ENCODE measurements around the gene SNRPN.
"Not testable (repeated sequence)": the region's sequence is repeated elsewhere in the genome, so short reads cannot be mapped to it uniquely, and the experiment has no call there.

SNRPN gene

GRCh38 chr15:24971772-24972171, 17.0 kb downstream of the SNRPN start:
- DNase-seq, result no peak

- DNase-seq, result not testable (repeated sequence)
Measured at GRCh38 chr15:24972707-24973106, 17.9 kb downstream of the SNRPN start.

- DNase-seq, result no peak
Measured at GRCh38 chr15:24976932-24977331, 22.1 kb downstream of the SNRPN start.

GRCh38 chr15:24977686-24978085, 22.9 kb downstream of the SNRPN start:
- DNase-seq, result no peak

DNA sequence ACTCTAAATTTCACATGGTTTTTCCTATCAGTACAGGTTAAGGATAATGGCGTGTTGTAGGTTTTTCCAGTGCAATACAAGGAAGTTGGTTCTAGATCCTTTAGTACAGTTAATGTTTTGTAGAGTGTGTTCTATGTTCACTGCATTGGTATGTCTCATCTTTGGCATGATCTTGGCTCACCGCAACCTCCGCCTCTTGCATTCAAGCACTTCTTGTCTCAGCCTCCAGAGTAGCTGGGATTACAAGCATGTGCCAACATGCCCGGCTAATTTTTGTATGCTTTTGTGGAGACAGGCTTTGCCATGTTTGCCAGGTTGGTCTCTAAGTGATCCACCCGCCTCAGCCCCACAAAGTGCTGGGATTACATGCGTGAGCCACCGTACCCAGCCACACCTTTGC, 30.4 kb downstream of the SNRPN start:
- no peak for DNase-seq

- no peak for DNase-seq
Measured at GRCh38 chr15:24986653-24987052, 31.9 kb downstream of the SNRPN start.

DNA sequence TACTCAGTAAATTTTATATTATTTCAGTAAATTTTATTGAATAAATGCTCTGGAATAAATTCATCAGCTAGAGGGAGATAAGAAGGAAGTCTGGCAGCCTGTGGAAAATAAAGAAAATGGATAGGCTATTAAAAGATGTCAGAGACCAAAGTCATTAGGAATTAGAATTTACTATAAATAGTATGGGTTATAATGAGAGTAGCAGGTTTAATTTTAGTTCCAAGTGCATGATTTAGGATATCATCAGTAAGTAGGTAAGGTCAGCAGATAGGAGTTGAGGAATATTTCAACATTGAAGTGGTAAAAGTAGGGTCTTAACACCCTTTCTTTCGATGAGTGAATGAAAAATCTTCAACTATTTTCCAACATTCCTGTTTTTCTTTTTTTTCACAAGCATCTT, 64.6 kb downstream of the SNRPN start:
- no peak for DNase-seq

- no peak for DNase-seq
Measured at GRCh38 chr15:25022233-25022632, 67.4 kb downstream of the SNRPN start.

Measured in midbrain (tissue), 1 donor.